ENCODE data around the gene PDE3B. TPM values are rescaled to one million over a fixed set of nuclear protein-coding genes. Genes with fewer than 3 reads are reported as not detected.
"Not testable (repeated sequence)": the region's sequence is repeated elsewhere in the genome, so short reads cannot be mapped to it uniquely, and the experiment has no call there.

Gene PDE3B
- total and polyA plus RNA-seq, 9 of the 15 experiments (the other 6 are each of a cell fraction or from before 2014, with no cell fraction given) = 2.3 to 22.5 (median 12.2) TPM

DNA sequence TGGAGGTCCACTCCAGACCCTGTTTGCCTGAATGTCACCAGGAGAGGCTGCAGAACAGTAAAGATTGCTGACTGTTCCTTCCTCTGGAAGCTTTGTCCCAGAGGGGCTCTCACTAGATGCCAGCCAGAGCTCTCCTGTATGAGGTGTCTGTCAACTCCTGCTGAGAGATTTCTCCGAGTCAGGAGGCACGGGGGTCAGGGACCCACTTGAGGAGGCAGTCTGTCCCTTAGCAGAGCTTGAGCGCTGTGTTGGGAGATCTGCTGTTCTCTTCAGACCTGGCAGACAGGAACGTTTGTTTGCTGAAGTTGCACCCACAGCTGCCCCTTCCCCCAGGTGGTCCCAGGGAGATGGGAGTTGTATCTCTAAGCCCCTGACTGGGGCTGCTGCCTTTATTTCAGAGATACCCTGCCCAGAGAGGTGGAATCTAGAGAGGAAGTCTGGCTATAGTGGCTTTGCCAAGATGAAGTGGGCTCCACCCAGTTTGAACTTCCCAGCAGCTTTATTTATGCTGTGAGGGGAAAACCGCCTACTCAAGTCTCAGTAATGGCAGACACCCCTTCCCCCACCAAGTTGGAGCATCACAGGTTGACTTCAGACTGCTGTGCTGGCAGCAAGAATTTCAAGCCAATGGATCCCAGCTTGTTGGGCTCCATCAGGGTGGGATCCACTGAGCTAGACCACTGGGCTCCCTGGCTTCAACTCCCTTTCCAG is 99.4 kb downstream of the PDE3B start (continued):
- no peak for TF ChIP-seq HDAC3 (IDR thresholded peaks at IDR 0.05; ENCODE audit: borderline replicate concordance, partially characterized antibody)
- TF ChIP-seq NR2F6 (CRISPR knock-in tag; IDR thresholded peaks at IDR 0.05) = no peak
- no peak for TF ChIP-seq RBM22 (IDR thresholded peaks at IDR 0.05; ENCODE audit: low read depth, low read length, poor library complexity, severe bottlenecking)
- TF ChIP-seq, protein P1, sequence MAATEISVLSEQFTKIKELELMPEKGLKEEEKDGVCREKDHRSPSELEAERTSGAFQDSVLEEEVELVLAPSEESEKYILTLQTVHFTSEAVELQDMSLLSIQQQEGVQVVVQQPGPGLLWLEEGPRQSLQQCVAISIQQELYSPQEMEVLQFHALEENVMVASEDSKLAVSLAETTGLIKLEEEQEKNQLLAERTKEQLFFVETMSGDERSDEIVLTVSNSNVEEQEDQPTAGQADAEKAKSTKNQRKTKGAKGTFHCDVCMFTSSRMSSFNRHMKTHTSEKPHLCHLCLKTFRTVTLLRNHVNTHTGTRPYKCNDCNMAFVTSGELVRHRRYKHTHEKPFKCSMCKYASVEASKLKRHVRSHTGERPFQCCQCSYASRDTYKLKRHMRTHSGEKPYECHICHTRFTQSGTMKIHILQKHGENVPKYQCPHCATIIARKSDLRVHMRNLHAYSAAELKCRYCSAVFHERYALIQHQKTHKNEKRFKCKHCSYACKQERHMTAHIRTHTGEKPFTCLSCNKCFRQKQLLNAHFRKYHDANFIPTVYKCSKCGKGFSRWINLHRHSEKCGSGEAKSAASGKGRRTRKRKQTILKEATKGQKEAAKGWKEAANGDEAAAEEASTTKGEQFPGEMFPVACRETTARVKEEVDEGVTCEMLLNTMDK (IDR thresholded peaks at IDR 0.05; ENCODE audit: borderline replicate concordance, insufficient read depth, low read depth, low read length, poor library complexity, severe bottlenecking) = no peak
- TF ChIP-seq MTA3 (IDR thresholded peaks at IDR 0.05; ENCODE audit: borderline replicate concordance) = no peak

DNA sequence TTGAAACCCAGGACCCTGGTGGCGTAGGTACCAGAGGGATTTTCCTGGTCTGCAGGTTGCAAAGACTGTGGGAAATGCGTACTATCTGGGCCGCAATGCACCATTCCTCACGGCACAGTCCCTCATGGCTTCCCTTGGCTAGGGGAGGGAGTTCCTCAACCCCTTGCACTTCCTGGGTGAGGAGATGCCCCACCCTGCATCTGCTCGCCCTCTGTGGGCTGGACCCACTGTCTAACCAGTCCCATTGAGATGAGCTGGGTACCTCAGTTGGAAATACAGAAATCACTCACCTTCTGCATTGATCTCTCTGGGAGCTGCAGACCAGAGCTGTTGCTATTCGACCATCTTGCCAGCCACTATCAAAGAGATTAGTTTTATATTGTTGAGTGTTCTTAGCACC is 100.1 kb downstream of the PDE3B start:
- H2AFZ ChIP-seq (ENCODE audit: low read depth, low read length); H3K4me3 ChIP-seq; FAIRE-seq; H3K9me3 ChIP-seq (replicated peaks; ENCODE audit: control insufficient read depth, insufficient read depth, low read depth, low read length); BruUV-seq (replicated peaks); H3K9me1 ChIP-seq (ENCODE audit: control insufficient read depth, insufficient read depth, low read length); H3K4me2 ChIP-seq (ENCODE audit: insufficient read depth, low read length); H4K20me1 ChIP-seq (replicated peaks; ENCODE audit: control insufficient read depth, insufficient read depth, low read length); CTCF ChIA-PET (ENCODE audit: low intra/inter-chr PET ratio); intact Hi-C loops (cut with micrococcal nuclease); in situ Hi-C loops (cut with MboI); H3K9ac ChIP-seq (ENCODE audit: insufficient read depth in 1 of 2, low read depth in 2 of 2, low read length in 2 of 2); H3K36me3 ChIP-seq (ENCODE audit: control insufficient read depth, insufficient read depth, low read length); DNase-seq (ENCODE audit: extremely low read depth in 1 of 4, low spot score in 3 of 4); H3K27me3 ChIP-seq (ENCODE audit: control insufficient read depth in 2 of 2, insufficient read depth in 2 of 2, low read length in 2 of 2); H3K4me1 ChIP-seq (replicated peaks in 1 of 2; ENCODE audit: control insufficient read depth in 2 of 2, insufficient read depth in 2 of 2, low read length in 2 of 2); H3K27ac ChIP-seq (ENCODE audit: extremely low read depth, low read depth, low read length); ATAC-seq: not testable (repeated sequence)
- WGBS (ENCODE audit: insufficient coverage, low coverage, missing lambda C conversion rate) = 76% methylated on average over 6 of the region's 6 CpGs
- POLR2A ChIA-PET = interaction anchor here (0.6 to 0.9 kb wide), 3 partner anchors 8 to 1172 kb away, joined by 3 to 7 read pairs (median 3); no protein-coding TSS in a partner anchor
- peaks cover 39% of the 10 kb centered on the region for H3K79me2 ChIP-seq (ENCODE audit: control insufficient read depth, insufficient read depth, low read length)

Data from K562 (cell line).